GM12892 (cell line): ENCODE results near the gene APH1B.

Experiments
- POLR2A ChIP-seq: IDR thresholded peaks from 2 replicates; pipeline ENCODE4 v1.6.1; 2011; ENCODE audit warnings: low read depth, low read length, control low read depth
- POLR2AphosphoS5 ChIP-seq: IDR thresholded peaks from 2 replicates; pipeline ENCODE4 v1.6.1; 2011; ENCODE audit warnings: low read depth, low read length, control low read depth

DNA sequence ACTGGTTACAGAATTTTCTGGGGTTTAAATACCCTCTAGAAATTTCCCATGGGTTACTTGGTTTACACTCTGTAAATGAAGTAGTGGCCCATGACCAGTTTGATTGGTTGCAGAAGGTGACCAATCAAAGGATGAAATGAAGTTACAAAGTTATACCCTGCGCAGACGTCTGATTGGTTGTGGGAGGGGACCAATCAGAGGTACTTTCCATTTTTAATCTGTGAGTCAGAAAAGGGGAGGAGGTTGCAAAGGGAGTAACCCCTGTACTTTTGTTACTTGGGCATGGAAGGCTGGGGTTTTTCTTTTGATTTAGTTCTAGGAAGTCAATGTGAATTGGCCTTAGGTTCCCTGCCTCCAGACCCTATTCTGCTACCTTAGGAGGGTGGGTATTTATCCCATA, 18.7 kb upstream of the APH1B start:
- TF ChIP-seq POLR2A (no peak), POLR2AphosphoS5 (no peak)
